ENCODE measurements around the gene ELF1. TPM values are rescaled to one million over a fixed set of nuclear protein-coding genes. Genes with fewer than 3 reads are reported as not detected.
"Not testable (repeated sequence)": the region's sequence is repeated elsewhere in the genome, so short reads cannot be mapped to it uniquely, and the experiment has no call there.

ELF1 gene
- total and polyA plus RNA-seq, 8 donors: 9.4 to 61.6 (median 36.7) TPM

- ATAC-seq (no peak), DNase-seq (no peak), FAIRE-seq (no peak)
- no peaks in the 10 kb centered on the region for H3K36me3 ChIP-seq
- H3K4me1 ChIP-seq: peaks cover 0 to 8% (median 4%) of the 10 kb centered on the region in 3 donors
- H3K27me3 ChIP-seq: no peaks in the 10 kb centered on the region
- no peak overlapping the region for H3K4me3 ChIP-seq
- H3K9me3 ChIP-seq: no peaks in the 10 kb centered on the region
- intact Hi-C loops (cut with DNase I): loop anchor here in 1 of 3 donors (10.0 kb wide), 1 partner anchor 129 kb away; no protein-coding TSS in a partner anchor
- no peak for TF ChIP-seq CTCF (IDR thresholded peaks at IDR 0.05)
- no peak overlapping the region for H3K27ac ChIP-seq
Measured at GRCh38 chr13:40923867-40924266, 95.2 kb downstream of the ELF1 start.

- 72 to 74% methylated on average over 28 of the region's 28 CpGs for WGBS, 2 donors
- ATAC-seq: no peak
- FAIRE-seq: no peak
- H3K36me3 ChIP-seq: no peaks in the 10 kb centered on the region
- peaks cover 0 to 8% (median 4%) of the 10 kb centered on the region in 3 donors for H3K4me1 ChIP-seq
- H3K9me3 ChIP-seq: no peaks in the 10 kb centered on the region
- intact Hi-C loops (cut with DNase I): loop anchor here in 1 of 3 donors (10.0 kb wide), 1 partner anchor 128 kb away; no protein-coding TSS in a partner anchor
- TF ChIP-seq CTCF (IDR thresholded peaks at IDR 0.05): no peak
- H3K27ac ChIP-seq: no peak overlapping the region
- no peak overlapping the region for H3K4me3 ChIP-seq
- DNase-seq: peak in 3 of 6 donors; percentile 25 to 52 (median 31)
- no peaks in the 10 kb centered on the region for H3K27me3 ChIP-seq
Measured at GRCh38 chr13:40922437-40923040, 96.6 kb downstream of the ELF1 start.

GRCh38 chr13:40920826-40921225 lies 98.3 kb downstream of the ELF1 start:
- no peak for TF ChIP-seq CTCF (IDR thresholded peaks at IDR 0.05)
- Histone ChIP-seq H3K4me3 (peak overlapping the region; percentile 52 to 59 (median 58)), H3K27ac (peak overlapping the region; percentile 67 to 87 (median 81)), H3K9me3 (no peaks in the 10 kb centered on the region), H3K27me3 (no peaks in the 10 kb centered on the region), H3K36me3 (no peaks in the 10 kb centered on the region), H3K4me1 (peaks cover 0 to 8% (median 4%) of the 10 kb centered on the region in 3 donors)
- no peak for DNase-seq
- intact Hi-C loops (cut with DNase I): loop anchor here in 1 of 3 donors (10.0 kb wide), 1 partner anchor 126 kb away; no protein-coding TSS in a partner anchor
- no peak for ATAC-seq
- no peak for FAIRE-seq
- WGBS, 2 donors: 1 to 2% methylated on average over 5 of the region's 5 CpGs

- not testable (repeated sequence) for H3K4me3 ChIP-seq, FAIRE-seq, ATAC-seq, H3K27me3 ChIP-seq, H3K9me3 ChIP-seq, DNase-seq, H3K36me3 ChIP-seq
- Histone ChIP-seq H3K4me1 (peaks cover 5 to 14% (median 12%) of the 10 kb centered on the region in 3 donors), H3K27ac (peak overlapping the region in 2 of 4 donors; percentile 83 to 87)
- WGBS, 2 donors: 80 to 86% methylated on average over 7 of the region's 7 CpGs
- intact Hi-C loops (cut with DNase I): loop anchor here in 1 of 3 donors (10.0 kb wide), 1 partner anchor 125 kb away; no protein-coding TSS in a partner anchor
Measured at GRCh38 chr13:40919901-40920300, 99.2 kb downstream of the ELF1 start.

- Histone ChIP-seq H3K27ac (no peak overlapping the region), H3K4me1 (peaks cover 8 to 16% (median 13%) of the 10 kb centered on the region in 3 donors), H3K36me3 (no peaks in the 10 kb centered on the region), H3K9me3 (no peaks in the 10 kb centered on the region), H3K4me3 (no peak overlapping the region), H3K27me3 (no peaks in the 10 kb centered on the region)
- intact Hi-C loops (cut with DNase I): no loop called here
- WGBS, 2 donors: 87 to 88% methylated on average over 6 of the region's 6 CpGs
- DNase-seq: no peak
- no peak for TF ChIP-seq CTCF (IDR thresholded peaks at IDR 0.05)
- ATAC-seq: no peak
- FAIRE-seq: no peak
Measured at GRCh38 chr13:40916207-40916998, 102.7 kb downstream of the ELF1 start.

GRCh38 chr13:40914863-40915262 lies 104.3 kb downstream of the ELF1 start:
- H3K9me3 ChIP-seq; H3K36me3 ChIP-seq; H3K27ac ChIP-seq; H3K4me3 ChIP-seq; DNase-seq; intact Hi-C loops (cut with DNase I); H3K27me3 ChIP-seq: not testable (repeated sequence)
- FAIRE-seq (peak; percentile 81), ATAC-seq (peak in 3 of 4 donors; percentile 23 to 44 (median 30))
- peaks cover 5 to 16% (median 8%) of the 10 kb centered on the region in 3 donors for H3K4me1 ChIP-seq
